Left renal pelvis (tissue), 4 donors: ENCODE results near the gene ABCF3. TPM values are rescaled to one million over a fixed set of nuclear protein-coding genes. Genes with fewer than 3 reads are reported as not detected.
"Not testable (repeated sequence)": the region's sequence is repeated elsewhere in the genome, so short reads cannot be mapped to it uniquely, and the experiment has no call there.

Experiments used
- DNase-seq, 4 donors: peaks; one replicate each; pipeline ENCODE4 v3.0.0-alpha.2; 2013; ENCODE audit warnings: low read depth in 4 of 4, low spot score in 3 of 4
- polyA plus RNA-seq, 4 donors: library from polyadenylated mRNA; unstranded; fragments of 120-200 nt; gene quantifications; one replicate each; pipeline ENCODE4 v1.2.1, GENCODE V29; 2013; ENCODE audit not compliant: insufficient read length in 4 of 4

The ABCF3 gene
- polyA plus RNA-seq, result 10 to 100 TPM; 48.8 to 77.4 (median 59.0) TPM

GRCh38 chr3:184186184-184186901 is at the start of gene ABCF3:
Gene ABCF3, plus strand, starts transcription at chr3:184186199. Its CDS starts 9 bp downstream, at chr3:184186208.
- no peak for DNase-seq

- DNase-seq, result no peak
Measured at GRCh38 chr3:184140436-184140835, 45.6 kb upstream of the ABCF3 start.

- DNase-seq, result no peak
Measured at GRCh38 chr3:184142199-184142598, 43.8 kb upstream of the ABCF3 start.

GRCh38 chr3:184143327-184143726 is 42.7 kb upstream of the ABCF3 start:
- DNase-seq, result no peak

- no peak for DNase-seq
Measured at GRCh38 chr3:184144505-184144904, 41.5 kb upstream of the ABCF3 start.

- peak in 1 of 4 donors; percentile 37 for DNase-seq
Measured at GRCh38 chr3:184145111-184145524, 40.9 kb upstream of the ABCF3 start.

GRCh38 chr3:184145751-184146270 is 40.2 kb upstream of the ABCF3 start:
- DNase-seq, result no peak

GRCh38 chr3:184148076-184148475 is 37.9 kb upstream of the ABCF3 start:
- no peak for DNase-seq

GRCh38 chr3:184149123-184149522 is 36.9 kb upstream of the ABCF3 start:
- no peak for DNase-seq

GRCh38 chr3:184149770-184150169 is 36.2 kb upstream of the ABCF3 start:
- DNase-seq, result not testable (repeated sequence)

GRCh38 chr3:184154885-184155643 is 30.9 kb upstream of the ABCF3 start, which contains the start of gene DVL3:
Gene DVL3, plus strand, starts transcription at chr3:184155377. Its CDS starts 259 bp downstream, at chr3:184155636.
- no peak for DNase-seq

GRCh38 chr3:184155644-184156521 is 30.1 kb upstream of the ABCF3 start:
- no peak for DNase-seq

GRCh38 chr3:184156522-184156955 is 29.5 kb upstream of the ABCF3 start:
- peak in 1 of 4 donors; percentile 46 for DNase-seq

- DNase-seq, result no peak
Measured at GRCh38 chr3:184157206-184157605, 28.8 kb upstream of the ABCF3 start.

- DNase-seq, result no peak
Measured at GRCh38 chr3:184158404-184158803, 27.6 kb upstream of the ABCF3 start.

GRCh38 chr3:184160456-184160855 is 25.5 kb upstream of the ABCF3 start:
- DNase-seq, result no peak

- not testable (repeated sequence) for DNase-seq
Measured at GRCh38 chr3:184162571-184163070, 23.4 kb upstream of the ABCF3 start.

GRCh38 chr3:184164648-184165330 is 21.2 kb upstream of the ABCF3 start:
- no peak for DNase-seq

GRCh38 chr3:184165543-184165942 is 20.5 kb upstream of the ABCF3 start:
- no peak for DNase-seq

GRCh38 chr3:184166671-184167070 is 19.3 kb upstream of the ABCF3 start:
- DNase-seq, result no peak
